DLD1 (cell line): ENCODE data around the gene KRT77.
"Not testable (repeated sequence)": the region's sequence is repeated elsewhere in the genome, so short reads cannot be mapped to it uniquely, and the experiment has no call there.

ENCODE experiments used
- in situ Hi-C: cut with HindIII; loops from 2 replicates; pipeline ENCODE4 v1.10.0; 2017; ENCODE audit warnings: low sequenced_read_pairs

KRT77 gene

GRCh38 chr12:52703424-52703823 lies at the start of gene KRT77:
Gene KRT77, minus strand, starts transcription at chr12:52703524. Its CDS starts 90 bp downstream, at chr12:52703434.
- in situ Hi-C loops, result loop anchor here (10.0 kb wide), 1 partner anchor 111 kb away; the partner anchor contains the start of gene KRT4

- in situ Hi-C loops, result no loop called here
These were observed 49.2 kb upstream of the KRT77 start for GRCh38 chr12:52752516-52752915.

- in situ Hi-C loops, result no loop called here
These were observed 48.5 kb upstream of the KRT77 start for GRCh38 chr12:52751795-52752194.

GRCh38 chr12:52750532-52750931 lies 47.2 kb upstream of the KRT77 start:
- in situ Hi-C loops, result not testable (repeated sequence)

- in situ Hi-C loops, result no loop called here
These were observed 46.5 kb upstream of the KRT77 start for GRCh38 chr12:52749827-52750226.

- in situ Hi-C loops, result no loop called here
These were observed 45.3 kb upstream of the KRT77 start for GRCh38 chr12:52748578-52748977.

- in situ Hi-C loops, result no loop called here
These were observed 42.2 kb upstream of the KRT77 start for GRCh38 chr12:52745554-52745953.

- in situ Hi-C loops, result no loop called here
These were observed 41.3 kb upstream of the KRT77 start for GRCh38 chr12:52744493-52745156.

- in situ Hi-C loops, result no loop called here
These were observed 39.6 kb upstream of the KRT77 start for GRCh38 chr12:52742822-52743457.

- in situ Hi-C loops, result no loop called here
These were observed 38.9 kb upstream of the KRT77 start for GRCh38 chr12:52742196-52742580.

GRCh38 chr12:52741375-52742195 lies 38.3 kb upstream of the KRT77 start:
- in situ Hi-C loops, result no loop called here

GRCh38 chr12:52740584-52740983 lies 37.3 kb upstream of the KRT77 start:
- in situ Hi-C loops, result no loop called here

GRCh38 chr12:52739963-52740362 lies 36.6 kb upstream of the KRT77 start:
- in situ Hi-C loops, result no loop called here

- in situ Hi-C loops, result no loop called here
These were observed 32.7 kb upstream of the KRT77 start for GRCh38 chr12:52735816-52736632.

GRCh38 chr12:52735106-52735505 lies 31.8 kb upstream of the KRT77 start:
- in situ Hi-C loops, result no loop called here

- in situ Hi-C loops, result no loop called here
These were observed 27.5 kb upstream of the KRT77 start for GRCh38 chr12:52730793-52731192.

GRCh38 chr12:52730383-52730782 lies 27.1 kb upstream of the KRT77 start:
- in situ Hi-C loops, result no loop called here

- in situ Hi-C loops, result no loop called here
These were observed 25.8 kb upstream of the KRT77 start for GRCh38 chr12:52729147-52729546.

- in situ Hi-C loops, result no loop called here
These were observed 25.1 kb upstream of the KRT77 start for GRCh38 chr12:52728374-52728773.

GRCh38 chr12:52727037-52727436 lies 23.7 kb upstream of the KRT77 start:
- in situ Hi-C loops, result no loop called here

GRCh38 chr12:52726451-52726850 lies 23.1 kb upstream of the KRT77 start:
- in situ Hi-C loops, result no loop called here
